Large intestine (tissue), 3 donors: ENCODE data around the gene CA5B. TPM values are rescaled to one million over a fixed set of nuclear protein-coding genes. Genes with fewer than 3 reads are reported as not detected.
A peak's percentile ranks its signal among the peaks of the same experiment; 100 is the strongest.
"Not testable (repeated sequence)": the region's sequence is repeated elsewhere in the genome, so short reads cannot be mapped to it uniquely, and the experiment has no call there.

Source experiments
- DNase-seq, 2 donors: peaks; one replicate each; pipeline versions ENCODE4 v3.0.0 to v3.0.0-alpha.2; 2013
- H3K27ac ChIP-seq: one replicate; pipeline ENCODE4 v1.5.1; 2013; ENCODE audit warnings: low read length
- H3K27me3 ChIP-seq: 2 replicates; pipeline ENCODE4 v1.6.1; 2013; ENCODE audit warnings: low read length; ENCODE audit not compliant: control insufficient read depth, insufficient read depth
- H3K36me3 ChIP-seq: 2 replicates; pipeline ENCODE4 v1.6.1; 2013; ENCODE audit warnings: low read length; ENCODE audit not compliant: control insufficient read depth, insufficient read depth
- H3K4me1 ChIP-seq: one replicate; pipeline ENCODE4 v1.6.1; 2013; ENCODE audit warnings: low read length; ENCODE audit not compliant: control insufficient read depth, insufficient read depth
- H3K4me3 ChIP-seq: one replicate; pipeline ENCODE4 v1.5.1; 2013; ENCODE audit warnings: low read length
- H3K9me3 ChIP-seq: one replicate; pipeline ENCODE4 v1.6.1; 2013; ENCODE audit warnings: mild to moderate bottlenecking, low read depth, low read length, moderate library complexity; ENCODE audit not compliant: control insufficient read depth
- WGBS: methylation state at CpG from one replicate; pipeline ENCODE4 v1.1.5; 2013; ENCODE audit warnings: low lambda C conversion rate; ENCODE audit not compliant: insufficient coverage; 5-methylcytosine and 5-hydroxymethylcytosine counted together
- polyA plus RNA-seq: library from polyadenylated mRNA; unstranded; fragments of 120-200 nt; gene quantifications from one replicate; pipeline ENCODE4 v1.2.1, GENCODE V29; 2013

The CA5B gene
- polyA plus RNA-seq, 1 donor, result 3.4 TPM

GRCh38 chrX:15748841-15749240 is 10.8 kb downstream of the CA5B start:
- no CpG with 5 or more reads among the region's 3 CpGs for WGBS
- no peaks in the 10 kb centered on the region for H3K27me3 ChIP-seq
- H3K27ac ChIP-seq, result no peak overlapping the region
- H3K9me3 ChIP-seq, result no peaks in the 10 kb centered on the region
- DNase-seq, result no peak
- no peaks in the 10 kb centered on the region for H3K36me3 ChIP-seq
- H3K4me1 ChIP-seq, result no peaks in the 10 kb centered on the region
- H3K4me3 ChIP-seq, result no peak overlapping the region

DNA sequence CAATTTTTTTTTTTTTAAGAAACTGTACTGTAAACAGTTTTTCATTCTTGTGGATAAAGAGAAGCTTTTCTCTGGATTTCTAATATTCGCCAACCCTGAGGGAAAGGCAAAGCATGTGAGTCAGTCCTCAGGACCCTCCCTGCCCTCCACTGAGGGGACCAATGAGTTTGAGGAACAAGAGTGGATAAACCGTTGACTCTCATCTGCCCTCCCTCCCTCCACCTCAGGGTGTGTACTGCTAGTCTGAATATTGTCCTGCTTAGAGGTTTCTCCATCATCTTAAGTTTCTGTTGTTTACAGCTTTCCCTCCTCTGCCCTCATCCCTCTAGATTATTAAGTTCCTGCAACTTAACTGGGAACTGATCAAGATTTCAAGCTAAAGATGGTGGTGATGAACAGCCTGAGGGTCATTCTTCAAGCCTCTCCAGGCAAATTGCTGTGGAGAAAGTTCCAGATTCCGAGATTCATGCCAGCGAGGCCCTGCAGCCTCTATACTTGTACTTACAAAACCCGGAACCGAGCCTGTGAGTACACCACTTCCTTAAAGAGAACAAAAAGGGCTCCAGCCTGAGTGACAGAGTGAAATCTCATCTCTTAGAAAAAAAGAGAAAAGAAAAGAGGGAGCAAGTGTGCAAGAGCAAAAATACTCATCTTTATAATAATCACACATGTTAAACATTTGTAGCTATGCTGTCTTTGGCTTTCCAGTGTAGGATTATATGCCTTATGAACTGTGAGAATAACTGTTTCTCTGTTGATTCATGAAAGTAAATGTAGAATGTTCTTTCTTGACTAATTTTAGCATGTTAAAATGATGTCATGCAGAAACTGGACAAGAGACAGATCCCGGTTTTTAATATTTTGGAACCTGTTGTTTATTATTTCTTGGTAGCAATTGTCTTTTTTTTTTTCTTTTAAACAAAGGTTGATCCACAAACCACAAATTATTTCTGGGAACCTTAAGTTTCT is 11.9 kb downstream of the CA5B start:
- no CpG with 5 or more reads among the region's 7 CpGs for whole genome bisulfite sequencing
- no peak overlapping the region for H3K4me3 ChIP-seq
- DNase-seq, result no peak
- no peaks in the 10 kb centered on the region for H3K36me3 ChIP-seq
- no peaks in the 10 kb centered on the region for H3K9me3 ChIP-seq
- no peak overlapping the region for H3K27ac ChIP-seq
- no peaks in the 10 kb centered on the region for H3K4me1 ChIP-seq
- no peaks in the 10 kb centered on the region for H3K27me3 ChIP-seq

- WGBS, result 71% methylated on average over 1 of the region's 5 CpGs
- H3K27ac ChIP-seq, result no peak overlapping the region
- H3K4me1 ChIP-seq, result no peaks in the 10 kb centered on the region
- no peaks in the 10 kb centered on the region for H3K36me3 ChIP-seq
- no peaks in the 10 kb centered on the region for H3K27me3 ChIP-seq
- H3K4me3 ChIP-seq, result no peak overlapping the region
- H3K9me3 ChIP-seq, result no peaks in the 10 kb centered on the region
- DNase-seq, result no peak
Observed at GRCh38 chrX:15750611-15751154, 12.6 kb downstream of the CA5B start.

DNA sequence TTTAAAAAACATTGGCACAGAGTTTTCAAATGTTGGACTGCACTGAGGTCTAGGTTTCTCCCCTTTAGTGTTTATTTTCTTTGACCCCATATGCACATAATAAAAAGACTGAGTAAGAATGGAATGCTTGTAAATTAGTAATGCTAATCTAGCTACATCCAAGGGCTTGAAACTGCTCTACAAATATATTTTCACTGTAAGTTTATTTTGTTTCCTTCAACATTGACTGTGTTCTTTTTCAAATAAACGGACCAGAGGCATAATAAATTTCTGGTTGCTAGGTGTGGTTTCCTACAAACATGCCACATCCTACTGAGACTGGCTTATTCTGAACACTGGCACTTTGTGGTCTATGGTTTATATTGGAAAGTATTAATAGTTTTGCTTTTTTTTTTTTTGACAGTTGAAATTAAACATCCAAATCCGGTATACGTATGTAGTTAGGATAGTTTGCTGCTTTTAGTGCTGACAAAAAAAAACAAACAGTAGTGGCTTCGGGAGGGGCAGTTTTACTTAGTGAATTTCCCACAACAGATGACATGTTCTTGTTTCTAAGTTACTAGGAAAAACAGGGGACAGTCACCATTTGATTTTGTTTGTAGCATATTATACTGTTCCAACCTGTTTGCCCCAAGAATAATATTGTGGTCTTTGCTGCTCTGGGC is 13.2 kb downstream of the CA5B start:
- Histone ChIP-seq H3K9me3 (no peaks in the 10 kb centered on the region), H3K4me1 (no peaks in the 10 kb centered on the region), H3K4me3 (no peak overlapping the region), H3K27me3 (no peaks in the 10 kb centered on the region), H3K36me3 (no peaks in the 10 kb centered on the region), H3K27ac (no peak overlapping the region)
- peak in 1 of 2 donors; percentile 21 for DNase-seq
- no CpG with 5 or more reads among the region's 4 CpGs for WGBS

DNA sequence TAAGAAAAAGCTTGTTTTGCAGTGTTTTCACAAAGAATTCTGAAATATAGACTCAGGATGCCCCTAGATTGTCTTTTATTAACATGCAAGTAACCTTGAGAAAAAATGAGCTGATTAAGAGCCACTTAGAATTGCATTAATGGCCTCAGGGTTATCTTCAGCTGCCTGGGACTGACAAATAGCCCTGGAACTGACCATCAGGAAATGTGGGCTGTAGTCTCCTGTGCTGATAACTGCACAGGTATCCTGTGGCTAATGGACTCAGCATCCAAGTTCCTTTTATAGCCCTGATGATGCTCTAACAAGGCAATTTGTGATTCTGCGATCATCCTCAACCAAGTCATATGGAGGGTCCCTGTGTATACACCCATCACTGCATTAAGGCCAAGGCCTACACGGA is 17.0 kb downstream of the CA5B start:
- no peak overlapping the region for H3K27ac ChIP-seq
- H3K36me3 ChIP-seq, result no peaks in the 10 kb centered on the region
- H3K9me3 ChIP-seq, result no peaks in the 10 kb centered on the region
- H3K4me3 ChIP-seq, result no peak overlapping the region
- no peak for DNase-seq
- H3K27me3 ChIP-seq, result no peaks in the 10 kb centered on the region
- no peaks in the 10 kb centered on the region for H3K4me1 ChIP-seq
- no CpG with 5 or more reads among the region's 2 CpGs for WGBS

DNA sequence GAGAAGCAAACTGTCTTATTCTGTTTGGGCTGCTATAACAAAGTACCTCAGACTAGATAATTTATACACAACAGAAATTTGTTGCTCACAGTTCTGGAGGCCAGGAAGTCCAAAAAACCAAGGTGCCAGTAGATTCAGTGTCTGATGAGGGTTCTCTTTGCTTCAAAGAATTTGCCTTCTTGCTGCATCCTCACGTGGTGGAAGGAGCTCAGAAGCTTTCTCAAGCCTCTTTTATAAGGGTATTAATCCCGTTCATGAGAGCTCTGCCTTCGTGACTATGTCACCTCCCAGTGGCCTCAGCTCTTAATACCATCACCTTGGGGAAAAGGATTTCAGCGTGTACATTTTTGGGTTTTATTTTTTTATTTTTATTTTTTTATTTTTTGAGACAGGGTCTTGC is 20.1 kb downstream of the CA5B start:
- H3K27ac ChIP-seq, result no peak overlapping the region
- H3K36me3 ChIP-seq, result no peaks in the 10 kb centered on the region
- H3K4me3 ChIP-seq, result no peak overlapping the region
- H3K27me3 ChIP-seq, result no peaks in the 10 kb centered on the region
- no peak for DNase-seq
- WGBS, result no CpG with 5 or more reads among the region's 4 CpGs
- H3K4me1 ChIP-seq, result no peaks in the 10 kb centered on the region
- H3K9me3 ChIP-seq, result no peaks in the 10 kb centered on the region

- H3K9me3 ChIP-seq, H3K36me3 ChIP-seq, H3K4me3 ChIP-seq, H3K27ac ChIP-seq, H3K4me1 ChIP-seq, DNase-seq, H3K27me3 ChIP-seq: not testable (repeated sequence)
- WGBS, result 100% methylated on average over 1 of the region's 6 CpGs
Observed at GRCh38 chrX:15759886-15760285, 21.8 kb downstream of the CA5B start.

- WGBS, result no CpG with 5 or more reads among the region's 8 CpGs
- Histone ChIP-seq H3K36me3 (no peaks in the 10 kb centered on the region), H3K4me3 (no peak overlapping the region), H3K27ac (no peak overlapping the region), H3K9me3 (no peaks in the 10 kb centered on the region), H3K4me1 (no peaks in the 10 kb centered on the region), H3K27me3 (no peaks in the 10 kb centered on the region)
- DNase-seq, result no peak
Observed at GRCh38 chrX:15761564-15762191, 23.6 kb downstream of the CA5B start.

DNA sequence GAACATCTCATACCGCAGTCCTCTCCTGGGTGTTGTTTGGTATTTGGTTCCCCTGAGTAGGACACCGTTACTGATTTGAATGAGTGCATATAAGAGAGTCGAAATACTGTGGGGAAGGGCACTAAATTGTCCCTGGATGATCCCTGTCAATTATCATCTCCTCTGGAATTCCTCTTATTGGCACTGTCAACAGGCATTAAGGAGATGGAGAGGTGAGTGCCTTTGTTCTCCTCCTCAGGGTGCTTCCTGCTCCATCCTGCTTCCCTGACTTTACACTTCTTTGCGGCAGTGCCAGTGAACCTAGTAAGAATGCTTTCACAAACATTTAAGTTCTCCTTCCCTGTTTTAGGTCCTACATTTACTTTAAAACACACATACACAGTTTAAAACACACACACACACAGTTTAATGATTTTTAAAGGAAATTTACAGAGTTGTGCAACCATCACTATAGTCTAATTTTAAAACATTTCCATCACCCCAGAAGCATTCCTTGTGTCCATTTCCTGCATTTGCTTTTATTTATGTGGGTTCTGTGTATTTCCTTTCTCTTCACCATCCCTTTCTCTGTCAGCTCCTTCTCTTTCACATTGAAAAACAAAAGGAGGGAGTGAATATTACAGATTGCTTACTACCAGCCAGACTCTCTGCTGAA is 31.4 kb downstream of the CA5B start:
- no peaks in the 10 kb centered on the region for H3K36me3 ChIP-seq
- no peaks in the 10 kb centered on the region for H3K27me3 ChIP-seq
- H3K27ac ChIP-seq, result no peak overlapping the region
- H3K9me3 ChIP-seq, result no peaks in the 10 kb centered on the region
- no peak overlapping the region for H3K4me3 ChIP-seq
- no peaks in the 10 kb centered on the region for H3K4me1 ChIP-seq
- 80% methylated on average over 1 of the region's 4 CpGs for WGBS
- DNase-seq, result no peak
